HepG2 (cell line): ENCODE results near the gene REPIN1. TPM values are rescaled to one million over a fixed set of nuclear protein-coding genes. Genes with fewer than 3 reads are reported as not detected.

Source experiments
- ARID4A ChIP-seq: sonication (generic); formaldehyde crosslinking; IDR thresholded peaks from 2 replicates; pipeline ENCODE4 v1.5.0; 2020; ENCODE audit warnings: mild to moderate bottlenecking, missing genetic modification reagents, borderline replicate concordance
- BORCS8-MEF2B ChIP-seq: sonication (generic); formaldehyde crosslinking; IDR thresholded peaks from 2 replicates; pipeline ENCODE4 v1.8.0; 2022; ENCODE audit warnings: mild to moderate bottlenecking, missing genetic modification reagents
- CEBPZ ChIP-seq: IDR thresholded peaks from 2 replicates; pipeline ENCODE4 v1.6.1; 2012; ENCODE audit warnings: low read length, improper control_type of control experiment
- GLI4 ChIP-seq: sonication (generic); formaldehyde crosslinking; IDR thresholded peaks from 2 replicates; pipeline ENCODE4 v1.5.1; 2020; ENCODE audit warnings: missing genetic modification reagents, mild to moderate bottlenecking, moderate library complexity, borderline replicate concordance
- HDAC1 ChIP-seq: sonication (generic); formaldehyde crosslinking; IDR thresholded peaks from 2 replicates; pipeline ENCODE4 v1.5.1; 2020; ENCODE audit warnings: mild to moderate bottlenecking, missing genetic modification reagents
- HNF1A ChIP-seq, 2 experiments: sonication (generic) in 1 of 2; formaldehyde crosslinking in 1 of 2; IDR thresholded peaks; 2 replicates each; pipeline versions ENCODE4 v1.4.0 to v1.6.1; 2016 to 2020; ENCODE audit warnings: borderline replicate concordance in 1 of 2, low read depth in 1 of 2, mild to moderate bottlenecking in 1 of 2, missing genetic modification reagents in 1 of 2
- HNF4G ChIP-seq, 2 experiments: sonication (generic) in 1 of 2; formaldehyde crosslinking in 1 of 2; IDR thresholded peaks; 2 replicates each; pipeline versions ENCODE4 v1.4.0 to v1.6.1; 2011 to 2020; ENCODE audit warnings: borderline replicate concordance in 2 of 2, low read depth in 2 of 2, mild to moderate bottlenecking in 2 of 2, low read length in 1 of 2, missing genetic modification reagents in 1 of 2, moderate library complexity in 1 of 2
- KLF12 ChIP-seq: sonication (generic); formaldehyde crosslinking; IDR thresholded peaks from 2 replicates; pipeline ENCODE4 v1.4.0; 2020; ENCODE audit warnings: missing genetic modification reagents, borderline replicate concordance
- MIER2 ChIP-seq: IDR thresholded peaks from 2 replicates; pipeline ENCODE4 v1.6.1; 2016; ENCODE audit warnings: missing biosample characterization, missing genetic modification reagents
- ZBTB2 ChIP-seq: sonication (generic); formaldehyde crosslinking; IDR thresholded peaks from 2 replicates; pipeline ENCODE4 v1.8.0; 2022; ENCODE audit warnings: low read depth, missing genetic modification reagents
- ZNF619 ChIP-seq: sonication (generic); formaldehyde crosslinking; IDR thresholded peaks from 2 replicates; pipeline ENCODE4 v1.4.0; 2020; ENCODE audit warnings: mild to moderate bottlenecking, missing genetic modification reagents
- ZSCAN22 ChIP-seq: sonication (generic); formaldehyde crosslinking; IDR thresholded peaks from 2 replicates; pipeline ENCODE4 v1.4.0; 2020; ENCODE audit warnings: mild to moderate bottlenecking, missing genetic modification reagents
- polyA plus RNA-seq, 8 experiments: library from polyadenylated mRNA; depleted of rRNA in 3 of 8; stranded (reverse) in 7 of 8; unstranded in 1 of 8; fragments of >200 nt; fragmentation: Illumina TruSeq in 4 of 8; extraction: Trizol in 4 of 8; gene quantifications; 2 replicates each; pipeline versions ENCODE4 v1.2.1 to v1.2.3, GENCODE V29; 2011 to 2016; ENCODE audit warnings: low read depth in 4 of 8, missing spikeins in 1 of 8, mixed read lengths in 1 of 8; ENCODE audit not compliant: insufficient read depth in 1 of 8
- total RNA-seq, 5 experiments: library from RNA; depleted of rRNA; stranded (reverse); fragments of >200 nt; fragmentation: Illumina TruSeq; extraction: Trizol; gene quantifications; 2 replicates each; pipeline ENCODE4 v1.2.3, GENCODE V29; 2016; ENCODE audit warnings: low read depth in 1 of 5

Gene REPIN1
- total and polyA plus RNA-seq, 2 of the 13 experiments (the other 11 are each of a cell fraction or from before 2014, with no cell fraction given): 69.9 to 108 TPM

GRCh38 chr7:150368096-150368883 is at the start of gene REPIN1 (continued):
- peak; percentile 66 for TF ChIP-seq ARID4A (CRISPR knock-in tag)
- peak; percentile 95 for TF ChIP-seq ZBTB2
- TF ChIP-seq HNF4G (IDR thresholded peaks at IDR 0.05; ENCODE audit: borderline replicate concordance, low read depth, low read length): peak; percentile 59; the same call in 1 of the 2 replicates
- TF ChIP-seq HNF4G (CRISPR knock-in tag; IDR thresholded peaks at IDR 0.05; ENCODE audit: borderline replicate concordance, low read depth): peak; percentile 64; the same call in 1 of the 2 replicates
- TF ChIP-seq KLF12 (CRISPR knock-in tag): peak; percentile 75
- TF ChIP-seq BORCS8-MEF2B: peak; percentile 85
- TF ChIP-seq ZNF619 (CRISPR knock-in tag): no peak
- peak; percentile 69; the same call in 1 of the 2 replicates for TF ChIP-seq GLI4 (CRISPR knock-in tag)
- no peak for TF ChIP-seq HNF1A (IDR thresholded peaks at IDR 0.05; ENCODE audit: low read depth)
- TF ChIP-seq HNF1A (CRISPR knock-in tag; IDR thresholded peaks at IDR 0.05; ENCODE audit: borderline replicate concordance): peak; percentile 27
- peak; percentile 50; the same call in 1 of the 2 replicates for TF ChIP-seq ZSCAN22 (CRISPR knock-in tag)
- no peak for TF ChIP-seq CEBPZ
- no peak for TF ChIP-seq MIER2 (CRISPR knock-in tag)
- peak; percentile 54 for TF ChIP-seq HDAC1
